Stimulated activated CD8-positive, alpha-beta memory T cell treated with anti-CD3 and anti-CD28 coated beads, Interleukin-15, amount 100 ng/mL, for 1 hour (primary cell): Measurements from ENCODE around the gene TNRC6C.

Experiments used
- DNase-seq: peaks from one replicate; pipeline ENCODE4 v3.0.0-alpha.2; 2020; ENCODE audit warnings: low read depth

Gene TNRC6C

GRCh38 chr17:78089576-78090281 is 131.2 kb downstream of the TNRC6C start:
- DNase-seq, result no peak

GRCh38 chr17:78092794-78093324 is 134.4 kb downstream of the TNRC6C start:
- no peak for DNase-seq

GRCh38 chr17:78095035-78095434 is 136.5 kb downstream of the TNRC6C start:
- no peak for DNase-seq

- DNase-seq, result no peak
These were observed 137.6 kb downstream of the TNRC6C start for GRCh38 chr17:78096093-78096492.

GRCh38 chr17:78101112-78101511 is 142.6 kb downstream of the TNRC6C start:
- no peak for DNase-seq

GRCh38 chr17:78101542-78101941 is 143.0 kb downstream of the TNRC6C start:
- DNase-seq, result no peak

- DNase-seq, result no peak
These were observed 144.8 kb downstream of the TNRC6C start for GRCh38 chr17:78103311-78103710.

- no peak for DNase-seq
These were observed 146.0 kb downstream of the TNRC6C start for GRCh38 chr17:78104540-78104941.

GRCh38 chr17:78105101-78105500 is 146.6 kb downstream of the TNRC6C start:
- DNase-seq, result no peak

GRCh38 chr17:78105551-78105950 is 147.0 kb downstream of the TNRC6C start:
- no peak for DNase-seq

GRCh38 chr17:78106211-78106610 is 147.7 kb downstream of the TNRC6C start:
- no peak for DNase-seq

GRCh38 chr17:78107457-78107856 is 149.0 kb downstream of the TNRC6C start:
- DNase-seq, result no peak

- no peak for DNase-seq
These were observed 149.6 kb downstream of the TNRC6C start for GRCh38 chr17:78107976-78108725.

GRCh38 chr17:78108726-78109488 is 150.4 kb downstream of the TNRC6C start:
- no peak for DNase-seq

- DNase-seq, result no peak
These were observed 150.9 kb downstream of the TNRC6C start for GRCh38 chr17:78109489-78109761.

- DNase-seq, result no peak
These were observed 152.0 kb downstream of the TNRC6C start for GRCh38 chr17:78110363-78111015.

GRCh38 chr17:78111016-78111726 is 152.7 kb downstream of the TNRC6C start:
- no peak for DNase-seq

- no peak for DNase-seq
These were observed 153.4 kb downstream of the TNRC6C start for GRCh38 chr17:78111727-78112517.

GRCh38 chr17:78112518-78113471 is 154.3 kb downstream of the TNRC6C start:
- peak; percentile 58 for DNase-seq
